ENCODE measurements around the gene PLD1. TPM values are rescaled to one million over a fixed set of nuclear protein-coding genes. Genes with fewer than 3 reads are reported as not detected.

Gene PLD1
- total RNA-seq, 1 donor, result 18.1 TPM

DNA sequence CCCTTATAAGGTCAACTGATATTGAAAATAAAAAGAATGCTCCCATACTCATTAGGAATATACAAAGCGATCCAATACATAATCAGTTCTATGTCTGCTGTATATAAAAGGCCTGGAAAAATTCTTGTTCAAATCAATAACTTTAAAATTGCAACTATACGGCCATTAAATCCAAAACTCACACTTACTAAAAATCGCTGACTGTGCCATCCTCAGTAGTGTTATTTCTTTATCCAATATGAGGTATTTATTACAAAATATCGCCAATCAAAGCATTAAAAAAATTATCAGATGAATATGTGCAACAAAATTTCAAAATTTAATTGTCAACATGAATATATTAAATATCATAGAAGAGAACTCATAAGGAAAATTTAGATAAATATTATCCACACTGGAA is 146.5 kb downstream of the PLD1 start:
- Histone ChIP-seq H3K4me3 (ENCODE audit: insufficient read depth, low read length) (no peak overlapping the region), H3K36me3 (ENCODE audit: insufficient read depth, low read length) (peaks cover 3% of the 10 kb centered on the region), H3K27me3 (ENCODE audit: insufficient read depth, low read length) (no peaks in the 10 kb centered on the region), H4K20me1 (ENCODE audit: insufficient read depth, low read length) (peaks cover 2% of the 10 kb centered on the region), H3K79me2 (ENCODE audit: insufficient read depth, low read length) (no peaks in the 10 kb centered on the region), H3K4me1 (ENCODE audit: insufficient read depth, low read length) (peaks cover 5% of the 10 kb centered on the region), H3K4me2 (ENCODE audit: insufficient read depth, low read length) (no peak overlapping the region), H2AFZ (ENCODE audit: low read length) (no peak overlapping the region), H3K27ac (ENCODE audit: low read depth, low read length) (no peak overlapping the region), H3K9me3 (ENCODE audit: low read depth, low read length) (no peaks in the 10 kb centered on the region)
- TF ChIP-seq, protein P1, sequence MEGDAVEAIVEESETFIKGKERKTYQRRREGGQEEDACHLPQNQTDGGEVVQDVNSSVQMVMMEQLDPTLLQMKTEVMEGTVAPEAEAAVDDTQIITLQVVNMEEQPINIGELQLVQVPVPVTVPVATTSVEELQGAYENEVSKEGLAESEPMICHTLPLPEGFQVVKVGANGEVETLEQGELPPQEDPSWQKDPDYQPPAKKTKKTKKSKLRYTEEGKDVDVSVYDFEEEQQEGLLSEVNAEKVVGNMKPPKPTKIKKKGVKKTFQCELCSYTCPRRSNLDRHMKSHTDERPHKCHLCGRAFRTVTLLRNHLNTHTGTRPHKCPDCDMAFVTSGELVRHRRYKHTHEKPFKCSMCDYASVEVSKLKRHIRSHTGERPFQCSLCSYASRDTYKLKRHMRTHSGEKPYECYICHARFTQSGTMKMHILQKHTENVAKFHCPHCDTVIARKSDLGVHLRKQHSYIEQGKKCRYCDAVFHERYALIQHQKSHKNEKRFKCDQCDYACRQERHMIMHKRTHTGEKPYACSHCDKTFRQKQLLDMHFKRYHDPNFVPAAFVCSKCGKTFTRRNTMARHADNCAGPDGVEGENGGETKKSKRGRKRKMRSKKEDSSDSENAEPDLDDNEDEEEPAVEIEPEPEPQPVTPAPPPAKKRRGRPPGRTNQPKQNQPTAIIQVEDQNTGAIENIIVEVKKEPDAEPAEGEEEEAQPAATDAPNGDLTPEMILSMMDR (IDR thresholded peaks at IDR 0.05; ENCODE audit: extremely low read depth, low read depth, low read length), result no peak
- no peak for DNase-seq (ENCODE audit: insufficient read length, low spot score, missing footprints)

DNA sequence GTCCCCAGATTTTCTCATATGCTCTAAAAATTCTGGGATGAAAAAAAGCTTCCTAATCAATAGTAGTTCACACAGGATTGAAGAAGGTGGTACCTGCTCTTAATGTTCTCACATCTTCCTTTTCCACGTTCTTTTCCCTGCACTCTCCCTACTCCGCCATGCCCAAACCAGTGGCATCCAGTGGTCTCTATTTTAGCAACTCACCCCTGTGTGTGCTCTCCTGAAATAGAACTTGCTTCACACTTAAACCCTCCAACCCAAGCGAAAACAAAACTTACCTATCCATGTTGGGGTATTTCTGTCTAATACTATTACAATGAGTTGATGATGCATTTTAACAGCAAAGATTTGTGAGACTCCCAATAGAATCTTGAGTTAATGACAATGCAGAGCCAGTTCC is 148.8 kb downstream of the PLD1 start:
- H4K20me1 ChIP-seq (ENCODE audit: insufficient read depth, low read length), result peaks cover 2% of the 10 kb centered on the region
- no peaks in the 10 kb centered on the region for H3K79me2 ChIP-seq (ENCODE audit: insufficient read depth, low read length)
- TF ChIP-seq, protein P1 (IDR thresholded peaks at IDR 0.05; ENCODE audit: extremely low read depth, low read depth, low read length), result no peak
- peaks cover 5% of the 10 kb centered on the region for H3K4me1 ChIP-seq (ENCODE audit: insufficient read depth, low read length)
- no peaks in the 10 kb centered on the region for H3K27me3 ChIP-seq (ENCODE audit: insufficient read depth, low read length)
- H3K9me3 ChIP-seq (ENCODE audit: low read depth, low read length), result no peaks in the 10 kb centered on the region
- no peak overlapping the region for H3K27ac ChIP-seq (ENCODE audit: low read depth, low read length)
- no peak overlapping the region for H3K4me3 ChIP-seq (ENCODE audit: insufficient read depth, low read length)
- no peak overlapping the region for H2AFZ ChIP-seq (ENCODE audit: low read length)
- DNase-seq (ENCODE audit: insufficient read length, low spot score, missing footprints), result no peak
- no peak overlapping the region for H3K4me2 ChIP-seq (ENCODE audit: insufficient read depth, low read length)
- peaks cover 3% of the 10 kb centered on the region for H3K36me3 ChIP-seq (ENCODE audit: insufficient read depth, low read length)

DNA sequence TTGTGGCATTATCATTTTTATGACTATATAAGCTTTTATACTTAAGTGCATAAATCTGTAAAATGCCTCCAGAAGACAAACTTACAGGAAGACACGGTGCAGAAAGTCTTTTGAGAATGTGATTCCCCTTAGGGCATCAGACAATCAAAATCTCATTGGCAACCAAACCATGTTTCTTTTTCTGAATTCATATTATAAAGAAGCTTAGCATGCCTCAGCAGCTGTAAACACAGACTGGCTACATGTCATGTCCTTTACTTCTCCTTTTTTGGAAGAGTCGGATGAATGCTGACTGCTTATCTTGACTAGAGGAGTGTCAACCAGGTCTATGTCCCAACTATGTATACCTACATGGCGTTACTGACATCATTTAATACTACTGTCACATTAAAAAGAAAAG is 150.1 kb downstream of the PLD1 start:
- no peaks in the 10 kb centered on the region for H3K27me3 ChIP-seq (ENCODE audit: insufficient read depth, low read length)
- H3K79me2 ChIP-seq (ENCODE audit: insufficient read depth, low read length), result no peaks in the 10 kb centered on the region
- TF ChIP-seq, protein P1 (IDR thresholded peaks at IDR 0.05; ENCODE audit: extremely low read depth, low read depth, low read length), result no peak
- no peak overlapping the region for H2AFZ ChIP-seq (ENCODE audit: low read length)
- H3K9me3 ChIP-seq (ENCODE audit: low read depth, low read length), result no peaks in the 10 kb centered on the region
- H3K4me3 ChIP-seq (ENCODE audit: insufficient read depth, low read length), result no peak overlapping the region
- H3K4me1 ChIP-seq (ENCODE audit: insufficient read depth, low read length), result peaks cover 5% of the 10 kb centered on the region
- H3K4me2 ChIP-seq (ENCODE audit: insufficient read depth, low read length), result no peak overlapping the region
- H4K20me1 ChIP-seq (ENCODE audit: insufficient read depth, low read length), result peaks cover 2% of the 10 kb centered on the region
- peaks cover 3% of the 10 kb centered on the region for H3K36me3 ChIP-seq (ENCODE audit: insufficient read depth, low read length)
- no peak for DNase-seq (ENCODE audit: insufficient read length, low spot score, missing footprints)
- H3K27ac ChIP-seq (ENCODE audit: low read depth, low read length), result no peak overlapping the region

DNA sequence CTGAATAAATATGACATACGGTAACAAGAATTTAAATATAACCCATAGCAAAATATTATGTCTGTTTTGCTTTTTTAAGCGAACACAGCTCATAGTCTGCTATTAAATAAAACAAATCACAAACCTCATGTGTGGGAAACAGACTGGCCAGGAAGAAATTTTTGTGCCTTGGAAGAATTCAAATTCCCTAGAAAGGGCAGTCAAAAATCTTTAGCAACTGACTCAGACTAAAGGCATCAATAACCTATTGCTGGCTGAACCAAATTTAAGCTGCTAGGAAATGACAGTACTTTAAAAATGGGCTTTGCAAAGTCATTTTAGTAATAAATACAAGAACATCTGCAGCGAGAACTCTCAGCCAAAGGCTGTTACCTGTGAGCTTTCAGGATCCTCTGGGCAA is 151.4 kb downstream of the PLD1 start:
- Histone ChIP-seq H3K27ac (ENCODE audit: low read depth, low read length) (no peak overlapping the region), H3K4me1 (ENCODE audit: insufficient read depth, low read length) (peaks cover 13% of the 10 kb centered on the region), H3K4me3 (ENCODE audit: insufficient read depth, low read length) (no peak overlapping the region), H3K4me2 (ENCODE audit: insufficient read depth, low read length) (no peak overlapping the region), H3K36me3 (ENCODE audit: insufficient read depth, low read length) (peaks cover 3% of the 10 kb centered on the region), H2AFZ (ENCODE audit: low read length) (no peak overlapping the region), H3K79me2 (ENCODE audit: insufficient read depth, low read length) (no peaks in the 10 kb centered on the region), H3K27me3 (ENCODE audit: insufficient read depth, low read length) (no peaks in the 10 kb centered on the region), H4K20me1 (ENCODE audit: insufficient read depth, low read length) (peaks cover 2% of the 10 kb centered on the region), H3K9me3 (ENCODE audit: low read depth, low read length) (no peaks in the 10 kb centered on the region)
- DNase-seq (ENCODE audit: insufficient read length, low spot score, missing footprints), result peak; percentile 44
- TF ChIP-seq, protein P1 (IDR thresholded peaks at IDR 0.05; ENCODE audit: extremely low read depth, low read depth, low read length), result no peak

All from osteoblast (primary cell).